ENCODE results near the gene H6PD.
"Not testable (repeated sequence)": the region's sequence is repeated elsewhere in the genome, so short reads cannot be mapped to it uniquely, and the experiment has no call there.

The H6PD gene

GRCh38 chr1:9280015-9280860 is 45.7 kb downstream of the H6PD start:
- peak; percentile 7 for DNase-seq

- no peak for DNase-seq
Measured at GRCh38 chr1:9281071-9281827, 46.7 kb downstream of the H6PD start.

GRCh38 chr1:9281908-9282695 is 47.5 kb downstream of the H6PD start:
- no peak for DNase-seq

GRCh38 chr1:9282696-9282955 is 48.1 kb downstream of the H6PD start:
- DNase-seq: no peak

GRCh38 chr1:9284061-9284460 is 49.5 kb downstream of the H6PD start:
- DNase-seq: no peak

GRCh38 chr1:9286556-9286955 is 52.0 kb downstream of the H6PD start:
- no peak for DNase-seq

GRCh38 chr1:9289090-9289534 is 54.5 kb downstream of the H6PD start:
- peak; percentile 12 for DNase-seq

GRCh38 chr1:9289711-9290485 is 55.3 kb downstream of the H6PD start:
- DNase-seq: no peak

GRCh38 chr1:9291914-9292360 is 57.4 kb downstream of the H6PD start:
- DNase-seq: no peak

GRCh38 chr1:9292361-9293240 is 58.0 kb downstream of the H6PD start, which contains the start of gene SPSB1:
Gene SPSB1 (plus strand): TSS chr1:9292894. CDS start chr1:9355892, 62,998 bp downstream.
- DNase-seq: peak; percentile 58

- DNase-seq: no peak
Measured at GRCh38 chr1:9293241-9293532, 58.6 kb downstream of the H6PD start.

- peak; percentile 36 for DNase-seq
Measured at GRCh38 chr1:9293533-9294404, 59.2 kb downstream of the H6PD start.

- DNase-seq: no peak
Measured at GRCh38 chr1:9294405-9294773, 59.8 kb downstream of the H6PD start.

GRCh38 chr1:9294910-9295636 is 60.5 kb downstream of the H6PD start:
- peak; percentile 28 for DNase-seq

- no peak for DNase-seq
Measured at GRCh38 chr1:9295884-9296283, 61.3 kb downstream of the H6PD start.

GRCh38 chr1:9296850-9297249 is 62.3 kb downstream of the H6PD start:
- no peak for DNase-seq

- DNase-seq: no peak
Measured at GRCh38 chr1:9297831-9298230, 63.3 kb downstream of the H6PD start.

- no peak for DNase-seq
Measured at GRCh38 chr1:9298282-9298681, 63.7 kb downstream of the H6PD start.

- not testable (repeated sequence) for DNase-seq
Measured at GRCh38 chr1:9299571-9300541, 65.3 kb downstream of the H6PD start.

Measured in NCI-H2227 treated with DMSO at 0.1 percent for 48 hours (cell line).